ENCODE measurements around the gene PLEKHG4B. TPM values are rescaled to one million over a fixed set of nuclear protein-coding genes. Genes with fewer than 3 reads are reported as not detected.

The PLEKHG4B gene
- total RNA-seq, 1 experiment from 2014 or later = 0.02 TPM

GRCh38 chr5:77170-77501 lies 14.8 kb upstream of the PLEKHG4B start:
- H3K79me2 ChIP-seq (ENCODE audit: insufficient read depth, low read length) = no peaks in the 10 kb centered on the region
- no peaks in the 10 kb centered on the region for H4K20me1 ChIP-seq (ENCODE audit: insufficient read depth)
- H3K27ac ChIP-seq (ENCODE audit: low read depth, low read length) = no peak overlapping the region
- H3K9me3 ChIP-seq (ENCODE audit: control insufficient read depth in 1 of 2, insufficient read depth in 1 of 2, low read depth in 1 of 2, low read length in 2 of 2) = no peaks in the 10 kb centered on the region
- H3K27me3 ChIP-seq (ENCODE audit: insufficient read depth, low read length) = no peaks in the 10 kb centered on the region; the same call in 1 of the 2 replicates
- H3K4me2 ChIP-seq (ENCODE audit: low read length) = no peak overlapping the region
- no TSS peak for BruUV-seq (replicated peaks)
- H3K9ac ChIP-seq (ENCODE audit: low read length) = no peak overlapping the region
- no peak overlapping the region for H3K4me3 ChIP-seq (replicated peaks in 1 of 2; ENCODE audit: low read depth in 1 of 2, low read length in 2 of 2)
- ChIA-PET RAD21 (ENCODE audit: low non-redundant PET in 1 of 2, low total read pairs in 2 of 2, uncharacterized antibody in 2 of 2, unreplicated experiment in 2 of 2) (no interaction called here), CTCF (no interaction called here), POLR2A (no interaction called here)
- TF ChIP-seq POLR2AphosphoS5 (IDR thresholded peaks at IDR 0.05; ENCODE audit: low read depth, low read length) (no peak), MAX (IDR thresholded peaks at IDR 0.05) (no peak), YY1 (IDR thresholded peaks at IDR 0.05; ENCODE audit: extremely low read depth, insufficient replicate concordance, low read depth, low read length) (no peak), ZFX (IDR thresholded peaks at IDR 0.05) (no peak), RAD21 (IDR thresholded peaks at IDR 0.05; ENCODE audit: low read depth) (no peak), ZNF274 (IDR thresholded peaks at IDR 0.05; ENCODE audit: low read depth, low read length) (no peak), CBX3 (IDR thresholded peaks at IDR 0.05; ENCODE audit: low read depth) (no peak), TCF7L2 (IDR thresholded peaks at IDR 0.05; ENCODE audit: borderline replicate concordance, extremely low read depth, insufficient read depth, insufficient read length) (no peak), ATF3 (IDR thresholded peaks at IDR 0.05) (no peak)
- H2AFZ ChIP-seq (ENCODE audit: low read depth, low read length, poor library complexity, severe bottlenecking) = no peak overlapping the region
- no peak for ATAC-seq
- no peak for DNase-seq (ENCODE audit: low read depth, low spot score)
- H3K36me3 ChIP-seq (ENCODE audit: control insufficient read depth in 1 of 2, insufficient read depth in 2 of 2, low read length in 2 of 2) = no peaks in the 10 kb centered on the region
- H3K9me2 ChIP-seq (ENCODE audit: insufficient read depth) = no peaks in the 10 kb centered on the region
- H3K4me1 ChIP-seq (ENCODE audit: control insufficient read depth in 1 of 2, insufficient read depth in 2 of 2, low read length in 2 of 2) = peaks cover 0 to 10% of the 10 kb centered on the region in 2 experiments; a peak in 2 of 4 replicates
- intact Hi-C loops (cut with micrococcal nuclease) = no loop called here

- POLR2A ChIA-PET = no interaction called here
- no TSS peak for BruUV-seq (replicated peaks)
- Histone ChIP-seq H3K4me1 (ENCODE audit: control insufficient read depth in 1 of 2, insufficient read depth in 2 of 2, low read length in 2 of 2) (peaks cover 3 to 14% of the 10 kb centered on the region in 2 experiments; a peak in 2 of 4 replicates), H4K20me1 (ENCODE audit: insufficient read depth) (no peaks in the 10 kb centered on the region), H3K27me3 (ENCODE audit: insufficient read depth, low read length) (no peaks in the 10 kb centered on the region; the same call in 1 of the 2 replicates), H3K9me2 (ENCODE audit: insufficient read depth) (no peaks in the 10 kb centered on the region), H3K4me3 (replicated peaks in 1 of 2; ENCODE audit: low read depth in 1 of 2, low read length in 2 of 2) (no peak overlapping the region), H3K9ac (ENCODE audit: low read length) (no peak overlapping the region), H3K9me3 (ENCODE audit: control insufficient read depth in 1 of 2, insufficient read depth in 1 of 2, low read depth in 1 of 2, low read length in 2 of 2) (no peaks in the 10 kb centered on the region), H3K79me2 (ENCODE audit: insufficient read depth, low read length) (no peaks in the 10 kb centered on the region), H2AFZ (ENCODE audit: low read depth, low read length, poor library complexity, severe bottlenecking) (no peak overlapping the region), H3K36me3 (ENCODE audit: control insufficient read depth in 1 of 2, insufficient read depth in 2 of 2, low read length in 2 of 2) (no peaks in the 10 kb centered on the region), H3K4me2 (ENCODE audit: low read length) (no peak overlapping the region), H3K27ac (ENCODE audit: low read depth, low read length) (no peak overlapping the region)
- intact Hi-C loops (cut with micrococcal nuclease) = no loop called here
- ATAC-seq (no peak), DNase-seq (ENCODE audit: low read depth, low spot score) (no peak)
- CTCF ChIA-PET = no interaction called here
- RAD21 ChIA-PET (ENCODE audit: low non-redundant PET in 1 of 2, low total read pairs in 2 of 2, uncharacterized antibody in 2 of 2, unreplicated experiment in 2 of 2) = no interaction called here
- TF ChIP-seq POLR2A (IDR thresholded peaks at IDR 0.05; ENCODE audit: borderline replicate concordance, extremely low read depth, insufficient read depth, insufficient read length) (no peak), ZNF274 (IDR thresholded peaks at IDR 0.05; ENCODE audit: low read depth, low read length) (no peak), POLR2AphosphoS5 (IDR thresholded peaks at IDR 0.05; ENCODE audit: low read depth, low read length) (no peak), YY1 (IDR thresholded peaks at IDR 0.05; ENCODE audit: extremely low read depth, insufficient replicate concordance, low read depth, low read length) (no peak)
These were observed 14.4 kb upstream of the PLEKHG4B start for GRCh38 chr5:77546-77945.

All from HCT116 (cell line).